22Rv1 (cell line): Measurements from ENCODE around the gene MR1.
A peak's percentile ranks its signal among the peaks of the same experiment; 100 is the strongest.
"Not testable (repeated sequence)": the region's sequence is repeated elsewhere in the genome, so short reads cannot be mapped to it uniquely, and the experiment has no call there.

ENCODE experiments used
- H3K27ac ChIP-seq: fragments of 450-650 bp; 2 replicates; pipeline ENCODE4 v1.5.1; 2017
- ZFX ChIP-seq: fragments of 450-650 bp; IDR thresholded peaks from 2 replicates; pipeline ENCODE4 v1.6.1; 2017; ENCODE audit warnings: antibody characterized with exemption, borderline replicate concordance
- TF ChIP-seq, protein P1 (sequence below): fragments of 450-650 bp; IDR thresholded peaks from 2 replicates; pipeline ENCODE4 v1.5.1; 2017; ENCODE audit warnings: mild to moderate bottlenecking

Gene MR1

GRCh38 chr1:181040284-181040865 lies 6.6 kb downstream of the MR1 start:
- no peak overlapping the region for H3K27ac ChIP-seq
- TF ChIP-seq, protein P1, sequence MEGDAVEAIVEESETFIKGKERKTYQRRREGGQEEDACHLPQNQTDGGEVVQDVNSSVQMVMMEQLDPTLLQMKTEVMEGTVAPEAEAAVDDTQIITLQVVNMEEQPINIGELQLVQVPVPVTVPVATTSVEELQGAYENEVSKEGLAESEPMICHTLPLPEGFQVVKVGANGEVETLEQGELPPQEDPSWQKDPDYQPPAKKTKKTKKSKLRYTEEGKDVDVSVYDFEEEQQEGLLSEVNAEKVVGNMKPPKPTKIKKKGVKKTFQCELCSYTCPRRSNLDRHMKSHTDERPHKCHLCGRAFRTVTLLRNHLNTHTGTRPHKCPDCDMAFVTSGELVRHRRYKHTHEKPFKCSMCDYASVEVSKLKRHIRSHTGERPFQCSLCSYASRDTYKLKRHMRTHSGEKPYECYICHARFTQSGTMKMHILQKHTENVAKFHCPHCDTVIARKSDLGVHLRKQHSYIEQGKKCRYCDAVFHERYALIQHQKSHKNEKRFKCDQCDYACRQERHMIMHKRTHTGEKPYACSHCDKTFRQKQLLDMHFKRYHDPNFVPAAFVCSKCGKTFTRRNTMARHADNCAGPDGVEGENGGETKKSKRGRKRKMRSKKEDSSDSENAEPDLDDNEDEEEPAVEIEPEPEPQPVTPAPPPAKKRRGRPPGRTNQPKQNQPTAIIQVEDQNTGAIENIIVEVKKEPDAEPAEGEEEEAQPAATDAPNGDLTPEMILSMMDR: no peak
- no peak for TF ChIP-seq ZFX

DNA sequence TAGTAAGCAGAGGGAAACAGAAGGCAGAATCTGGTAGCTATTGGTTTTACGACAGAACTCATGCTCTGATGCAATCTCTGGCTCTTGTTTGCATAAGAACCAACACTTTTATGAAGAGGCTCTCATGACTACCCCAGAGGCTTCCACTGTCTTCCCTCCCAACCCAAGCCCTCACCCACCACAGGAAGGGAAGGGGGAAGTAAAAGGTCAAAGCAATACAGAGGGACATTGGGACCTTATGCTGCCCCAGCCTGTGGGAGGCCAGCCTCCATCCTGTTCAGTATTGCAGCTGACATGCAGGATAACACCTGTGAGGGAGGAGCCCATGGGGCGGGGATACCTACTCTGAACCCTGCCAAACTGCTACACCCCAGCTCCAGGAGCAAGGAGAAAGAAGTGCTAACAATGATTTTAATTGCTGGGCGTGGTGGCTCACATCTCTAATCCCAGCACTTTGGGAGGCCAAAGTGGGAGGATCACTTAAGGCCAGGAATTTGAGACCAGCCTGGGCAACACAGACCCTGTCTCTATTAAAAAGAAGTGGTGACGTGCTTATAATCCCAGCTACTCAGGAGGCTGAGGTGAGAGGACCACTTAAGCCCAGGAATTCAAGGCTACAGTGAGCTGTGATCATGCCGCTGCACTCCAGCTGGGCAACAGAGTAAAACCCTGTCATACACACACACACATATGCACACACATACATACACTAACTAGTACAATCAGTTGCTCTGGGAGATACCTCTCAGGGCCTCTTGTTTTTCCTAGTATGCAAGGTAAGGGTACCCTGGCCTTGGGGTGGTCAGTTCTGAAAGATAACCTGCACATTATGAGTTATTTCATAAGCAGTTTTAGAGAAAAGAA lies 9.5 kb downstream of the MR1 start:
- H3K27ac ChIP-seq: peak overlapping the region; percentile 37

DNA sequence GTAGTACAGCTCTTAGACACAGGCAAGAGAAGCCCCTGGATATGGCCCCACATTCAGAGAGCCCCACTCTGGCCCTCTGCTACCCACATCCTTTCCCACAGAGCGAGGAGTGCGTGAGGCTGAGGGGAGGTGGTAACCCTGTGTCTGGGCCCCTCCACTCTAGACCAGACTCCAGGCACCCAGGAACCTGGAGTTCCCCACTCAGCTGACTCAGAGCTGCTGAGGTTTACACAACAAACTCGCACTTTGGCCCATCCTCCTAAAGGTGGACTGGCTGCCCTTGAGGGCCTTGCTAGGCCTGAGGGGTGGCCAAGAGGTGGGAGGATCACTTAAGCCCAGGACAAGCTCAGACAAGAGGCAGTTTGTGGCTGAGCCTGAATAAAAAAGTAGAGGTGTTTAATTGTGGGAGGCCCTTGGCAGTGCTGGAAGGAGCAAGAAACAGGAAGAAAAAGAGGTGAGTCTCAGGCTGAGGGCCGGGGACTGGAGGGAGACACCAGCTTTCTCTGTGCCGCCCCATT lies 10.7 kb downstream of the MR1 start:
- no peak overlapping the region for H3K27ac ChIP-seq
- TF ChIP-seq, protein P1: no peak
- no peak for TF ChIP-seq ZFX

More for the DNA sequence above, 9.5 kb downstream of the MR1 start:
- TF ChIP-seq, protein P1: no peak
- TF ChIP-seq ZFX: no peak

DNA sequence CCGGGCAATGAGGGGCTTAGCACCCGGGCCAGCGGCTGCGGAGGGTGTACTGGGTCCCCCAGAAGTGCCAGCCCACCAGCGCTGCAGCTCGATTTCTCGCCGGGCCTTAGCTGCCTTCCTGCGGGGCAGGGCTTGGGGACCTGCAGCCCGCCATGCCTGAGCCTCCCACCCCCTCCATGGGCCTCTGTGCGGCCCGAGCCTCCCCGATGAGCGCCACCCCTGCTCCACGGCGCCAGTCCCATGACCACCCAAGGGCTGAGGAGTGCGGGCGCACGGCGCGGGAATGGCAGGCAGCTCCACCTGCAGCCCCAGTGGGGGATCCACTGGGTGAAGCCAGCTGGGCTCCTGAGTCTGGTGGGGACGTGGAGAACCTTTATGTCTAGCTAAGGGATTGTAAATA lies 12.2 kb downstream of the MR1 start:
- not testable (repeated sequence) for H3K27ac ChIP-seq

DNA sequence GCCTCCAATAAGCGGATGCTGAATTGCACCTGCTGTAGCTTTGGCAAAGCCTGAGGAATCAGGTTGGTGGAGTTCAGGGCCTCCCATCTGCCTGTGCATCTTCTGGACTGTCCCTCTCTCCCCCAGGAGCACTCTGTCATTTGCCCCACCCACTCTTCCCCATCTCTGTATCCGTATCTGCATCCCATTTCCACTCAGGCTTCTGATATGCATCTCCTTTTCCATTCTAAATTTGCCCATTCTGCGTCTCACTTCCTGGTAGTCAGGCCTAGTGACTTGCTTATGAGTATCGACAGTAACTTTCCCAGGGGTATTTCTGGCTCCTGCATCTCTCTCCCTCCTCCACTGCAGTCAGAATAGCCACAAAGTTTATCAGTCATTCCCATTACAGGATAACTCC lies 15.6 kb downstream of the MR1 start:
- H3K27ac ChIP-seq: no peak overlapping the region
- TF ChIP-seq ZFX: no peak
- TF ChIP-seq, protein P1: no peak

DNA sequence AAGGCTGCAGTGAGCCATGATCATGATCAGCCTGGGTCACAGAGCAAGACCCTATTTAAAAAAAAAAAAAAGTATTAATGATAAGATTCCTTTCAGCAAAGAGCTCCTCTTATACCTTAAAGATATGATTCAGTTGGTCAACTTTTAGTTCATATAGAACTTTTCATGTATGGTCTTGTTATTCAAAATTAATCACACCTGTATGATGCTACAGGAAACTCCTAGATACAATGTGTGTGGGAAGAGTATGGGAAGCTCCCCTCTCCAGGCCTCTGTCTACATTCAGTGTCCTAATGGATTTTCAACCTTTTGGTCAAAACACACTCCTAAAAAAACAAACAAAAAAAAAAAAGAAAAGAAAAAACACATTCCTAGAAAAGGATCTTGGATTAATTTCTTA lies 17.1 kb downstream of the MR1 start:
- TF ChIP-seq, protein P1: no peak
- no peak for TF ChIP-seq ZFX
- H3K27ac ChIP-seq: no peak overlapping the region

- TF ChIP-seq, protein P1: no peak
- no peak for TF ChIP-seq ZFX
- no peak overlapping the region for H3K27ac ChIP-seq
These were observed 22.8 kb downstream of the MR1 start for GRCh38 chr1:181056560-181056959.
